OCI-LY1 (cell line): ENCODE measurements around the gene DNAH17.

Experiments used
- H2AFZ ChIP-seq: fragments of 200-600 bp; sonication (generic), shearing (Covaris generic); 2 replicates; pipeline ENCODE4 v1.6.0; 2014; ENCODE audit warnings: antibody characterized with exemption, mild to moderate bottlenecking, low read length
- H3F3A ChIP-seq: fragments of 200-600 bp; sonication (generic), shearing (Covaris generic); 2 replicates; pipeline ENCODE4 v1.6.0; 2014; ENCODE audit warnings: mild to moderate bottlenecking, antibody characterized with exemption, low read length, moderate library complexity; ENCODE audit not compliant: insufficient read depth
- H3K27ac ChIP-seq: fragments of 200-600 bp; sonication (generic); 2 replicates; pipeline ENCODE4 v1.5.1; 2014; ENCODE audit warnings: low read length, mixed run types, mild to moderate bottlenecking, low read depth; ENCODE audit not compliant: poor library complexity, severe bottlenecking
- H3K27me3 ChIP-seq: fragments of 200-600 bp; sonication (generic); 2 replicates; pipeline ENCODE4 v1.6.0; 2014; ENCODE audit warnings: antibody characterized with exemption, mild to moderate bottlenecking, low read length, moderate library complexity; ENCODE audit not compliant: insufficient read depth
- H3K36me3 ChIP-seq: fragments of 200-600 bp; sonication (generic); 2 replicates; pipeline ENCODE4 v1.6.1; 2014; ENCODE audit warnings: mild to moderate bottlenecking, antibody characterized with exemption, low read length, moderate library complexity, mixed read lengths; ENCODE audit not compliant: insufficient read depth
- H3K4me1 ChIP-seq: fragments of 200-600 bp; sonication (generic); 2 replicates; pipeline ENCODE4 v1.5.1; 2014; ENCODE audit warnings: mild to moderate bottlenecking, low read length, moderate library complexity; ENCODE audit not compliant: insufficient read depth, severe bottlenecking
- H3K4me2 ChIP-seq: fragments of 200-600 bp; sonication (generic), shearing (Covaris generic); 2 replicates; pipeline ENCODE4 v1.6.1; 2014; ENCODE audit warnings: low read length
- H3K4me3 ChIP-seq: fragments of 200-600 bp; sonication (generic); 2 replicates; pipeline ENCODE4 v1.5.1; 2014; ENCODE audit warnings: low read length, low read depth, mild to moderate bottlenecking, mixed read lengths; ENCODE audit not compliant: poor library complexity, severe bottlenecking
- H3K79me2 ChIP-seq: fragments of 200-600 bp; shearing (Covaris generic); 2 replicates; pipeline ENCODE4 v1.6.1; 2016; ENCODE audit warnings: mixed run types, low read length, mixed read lengths; ENCODE audit not compliant: insufficient read depth
- H3K9ac ChIP-seq: fragments of 200-600 bp; sonication (generic), shearing (Covaris generic); 2 replicates; pipeline ENCODE4 v1.6.1; 2014; ENCODE audit warnings: mild to moderate bottlenecking, low read length, mixed read lengths
- H3K9me2 ChIP-seq: fragments of 200-600 bp; sonication (generic), shearing (Covaris generic); 2 replicates; pipeline ENCODE4 v1.6.1; 2014; ENCODE audit warnings: low read depth, mild to moderate bottlenecking, low read length, mixed read lengths
- H3K9me3 ChIP-seq: fragments of 200-600 bp; shearing (Covaris generic); 2 replicates; pipeline ENCODE4 v1.6.1; 2014; ENCODE audit warnings: low read length, mixed read lengths
- H4K20me1 ChIP-seq: fragments of 200-600 bp; sonication (generic), shearing (Covaris generic); 2 replicates; pipeline ENCODE4 v1.6.0; 2016; ENCODE audit warnings: mild to moderate bottlenecking, low read length; ENCODE audit not compliant: insufficient read depth
- EZH2 ChIP-seq: fragments of 200-600 bp; sonication (generic), shearing (Covaris generic); IDR thresholded peaks from 2 replicates; pipeline ENCODE4 v1.8.0; 2017; ENCODE audit warnings: borderline replicate concordance, mixed run types, mild to moderate bottlenecking, antibody characterized with exemption, low read length, moderate library complexity, mixed read lengths
- TF ChIP-seq, protein P1 (sequence below): fragments of 200-600 bp; sonication (generic), shearing (Covaris generic); IDR thresholded peaks from 2 replicates; pipeline ENCODE4 v1.5.1; 2017; ENCODE audit warnings: mild to moderate bottlenecking, antibody characterized with exemption, low read length, moderate library complexity, mixed read lengths

Gene DNAH17

DNA sequence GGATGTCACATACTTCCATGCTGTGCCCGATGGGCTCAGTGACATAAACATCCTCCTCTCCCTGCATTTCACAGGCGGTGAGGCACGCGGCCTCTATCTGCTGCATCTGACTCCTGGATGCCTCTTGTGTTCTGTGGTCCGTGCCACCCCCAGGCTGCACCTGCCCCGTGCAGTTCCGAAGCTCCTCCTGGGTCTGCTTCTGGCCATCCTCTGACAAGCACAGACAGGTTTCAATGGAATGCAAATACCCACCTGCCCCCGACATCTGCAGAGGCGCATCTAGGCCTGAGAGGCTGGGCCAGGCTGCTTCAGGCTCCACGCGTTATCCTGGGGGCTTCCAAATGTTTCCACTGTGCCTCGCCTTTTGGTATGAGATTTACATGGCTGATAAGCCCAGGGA, 46.3 kb upstream of the DNAH17 start:
- Histone ChIP-seq H3K9me2 (no peaks in the 10 kb centered on the region), H3K9me3 (0 out of 2 replicates have a peak, but pooled peaks cover 3% of the 10 kb centered on the region), H3K9ac (no peak overlapping the region), H4K20me1 (no peaks in the 10 kb centered on the region), H2AFZ (no peak overlapping the region), H3K79me2 (no peaks in the 10 kb centered on the region), H3K36me3 (no peaks in the 10 kb centered on the region), H3K4me2 (no peak overlapping the region), H3K4me1 (no peaks in the 10 kb centered on the region), H3K4me3 (no peak overlapping the region), H3K27ac (no peak overlapping the region), H3F3A (no peaks in the 10 kb centered on the region), H3K27me3 (peaks cover 9% of the 10 kb centered on the region; the same call in 1 of the 2 replicates)
- TF ChIP-seq EZH2, result no peak
- TF ChIP-seq, protein P1, sequence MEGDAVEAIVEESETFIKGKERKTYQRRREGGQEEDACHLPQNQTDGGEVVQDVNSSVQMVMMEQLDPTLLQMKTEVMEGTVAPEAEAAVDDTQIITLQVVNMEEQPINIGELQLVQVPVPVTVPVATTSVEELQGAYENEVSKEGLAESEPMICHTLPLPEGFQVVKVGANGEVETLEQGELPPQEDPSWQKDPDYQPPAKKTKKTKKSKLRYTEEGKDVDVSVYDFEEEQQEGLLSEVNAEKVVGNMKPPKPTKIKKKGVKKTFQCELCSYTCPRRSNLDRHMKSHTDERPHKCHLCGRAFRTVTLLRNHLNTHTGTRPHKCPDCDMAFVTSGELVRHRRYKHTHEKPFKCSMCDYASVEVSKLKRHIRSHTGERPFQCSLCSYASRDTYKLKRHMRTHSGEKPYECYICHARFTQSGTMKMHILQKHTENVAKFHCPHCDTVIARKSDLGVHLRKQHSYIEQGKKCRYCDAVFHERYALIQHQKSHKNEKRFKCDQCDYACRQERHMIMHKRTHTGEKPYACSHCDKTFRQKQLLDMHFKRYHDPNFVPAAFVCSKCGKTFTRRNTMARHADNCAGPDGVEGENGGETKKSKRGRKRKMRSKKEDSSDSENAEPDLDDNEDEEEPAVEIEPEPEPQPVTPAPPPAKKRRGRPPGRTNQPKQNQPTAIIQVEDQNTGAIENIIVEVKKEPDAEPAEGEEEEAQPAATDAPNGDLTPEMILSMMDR, result no peak

DNA sequence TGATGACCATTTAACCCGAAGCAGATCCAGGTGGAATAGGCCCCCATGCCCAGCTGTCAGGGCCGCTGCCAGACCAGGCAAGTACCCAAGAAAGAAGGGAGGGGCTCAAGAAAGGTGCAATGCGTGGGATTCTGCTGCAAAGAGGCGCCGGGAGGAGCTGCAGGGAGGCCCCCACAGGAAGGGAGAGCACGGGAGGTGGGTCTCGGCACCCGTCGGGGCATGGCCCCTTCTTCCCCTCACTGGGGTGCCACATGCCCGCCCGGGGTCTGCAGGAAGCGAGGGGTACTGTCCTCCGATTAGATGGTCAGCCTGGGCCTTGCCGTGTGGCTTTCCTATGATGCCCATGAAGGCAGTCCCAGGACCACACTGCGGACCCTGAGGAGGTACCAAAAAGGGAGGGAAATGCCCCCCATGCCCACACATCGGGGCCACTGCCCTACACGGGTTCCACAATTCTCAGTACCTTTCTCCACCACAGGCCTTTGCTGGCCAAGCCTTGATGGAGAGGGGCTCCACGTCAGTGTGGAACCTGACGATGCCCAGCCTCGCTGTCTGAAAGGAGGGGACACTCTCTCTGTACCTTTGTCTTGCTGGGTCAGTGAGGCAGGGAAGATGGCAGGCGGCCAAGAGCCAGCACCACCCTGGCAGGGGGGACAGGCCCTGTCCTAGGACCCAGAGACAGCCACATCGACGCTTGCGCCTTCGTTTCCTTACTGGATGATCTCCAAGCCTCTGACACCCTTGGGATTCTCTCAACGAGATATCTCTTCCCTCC, 45.5 kb upstream of the DNAH17 start:
- TF ChIP-seq, protein P1, result no peak
- no peak for TF ChIP-seq EZH2
- no peak overlapping the region for H3K4me2 ChIP-seq
- H3K9me3 ChIP-seq, result 0 out of 2 replicates have a peak, but pooled peaks cover 3% of the 10 kb centered on the region
- H3K27me3 ChIP-seq, result peaks cover 9% of the 10 kb centered on the region; the same call in 1 of the 2 replicates
- no peaks in the 10 kb centered on the region for H4K20me1 ChIP-seq
- H3K36me3 ChIP-seq, result no peaks in the 10 kb centered on the region
- H2AFZ ChIP-seq, result no peak overlapping the region
- no peaks in the 10 kb centered on the region for H3K79me2 ChIP-seq
- H3K4me3 ChIP-seq, result no peak overlapping the region
- no peak overlapping the region for H3K9ac ChIP-seq
- no peaks in the 10 kb centered on the region for H3F3A ChIP-seq
- H3K27ac ChIP-seq, result no peak overlapping the region
- no peaks in the 10 kb centered on the region for H3K9me2 ChIP-seq
- no peaks in the 10 kb centered on the region for H3K4me1 ChIP-seq

DNA sequence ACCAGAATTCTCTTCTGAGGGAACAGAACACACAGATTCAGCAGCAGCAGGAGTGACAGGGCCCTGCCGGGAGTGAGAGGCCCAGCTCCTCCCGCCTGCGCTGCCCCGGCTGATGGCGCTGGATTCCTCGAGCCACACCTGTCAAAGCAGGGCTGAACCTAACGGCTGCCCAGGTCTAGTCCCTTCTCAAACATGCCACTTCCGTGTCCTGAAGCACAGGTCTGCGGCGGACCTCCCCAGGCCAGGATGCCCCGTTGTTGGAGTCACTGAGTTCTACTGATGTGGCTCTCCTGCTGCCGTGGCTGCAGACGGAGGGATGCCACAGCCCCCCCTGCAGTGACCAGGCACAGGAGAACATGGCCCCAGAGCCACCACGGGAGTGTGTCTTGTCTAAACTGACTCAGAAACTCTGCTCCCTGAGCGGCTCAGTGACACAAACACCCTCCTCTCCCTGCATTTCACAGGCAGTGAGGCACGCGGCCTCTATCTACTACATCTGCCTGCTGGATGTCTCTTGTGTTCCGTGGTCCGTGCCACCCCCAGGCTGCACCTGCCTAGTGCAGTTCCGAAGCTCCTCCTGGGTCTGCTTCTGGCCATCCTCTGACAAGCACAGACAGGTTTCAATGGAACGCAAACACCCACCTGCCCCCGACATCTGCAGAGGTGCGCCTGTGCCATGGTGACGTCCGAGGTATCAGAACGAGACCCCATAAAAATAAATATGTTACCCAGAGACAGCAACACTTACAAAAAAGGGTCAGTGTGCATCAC, 44.7 kb upstream of the DNAH17 start:
- Histone ChIP-seq H3K9me3 (0 out of 2 replicates have a peak, but pooled peaks cover 3% of the 10 kb centered on the region), H3K27me3 (peaks cover 9% of the 10 kb centered on the region; the same call in 1 of the 2 replicates), H4K20me1 (no peaks in the 10 kb centered on the region), H3K4me1 (no peaks in the 10 kb centered on the region), H3K36me3 (no peaks in the 10 kb centered on the region), H3K9ac (no peak overlapping the region), H3K27ac (no peak overlapping the region), H3K4me2 (no peak overlapping the region), H3K79me2 (no peaks in the 10 kb centered on the region), H3F3A (no peaks in the 10 kb centered on the region), H2AFZ (no peak overlapping the region), H3K9me2 (no peaks in the 10 kb centered on the region), H3K4me3 (no peak overlapping the region)
- no peak for TF ChIP-seq EZH2
- TF ChIP-seq, protein P1, result no peak
